GM18526 (cell line): ENCODE measurements around the gene ARPC5.
A peak's percentile ranks its signal among the peaks of the same experiment; 100 is the strongest.

ENCODE experiments used
- POLR2A ChIP-seq: IDR thresholded peaks from 3 replicates; pipeline ENCODE4 v1.6.1; 2011; ENCODE audit not compliant: insufficient read length; ENCODE audit errors: extremely low read depth

Gene ARPC5

GRCh38 chr1:183635606-183636333 lies at the start of gene ARPC5:
Gene ARPC5 (minus strand): TSS chr1:183635783. CDS start chr1:183635659, 124 bp downstream.
- peak; percentile 90 for TF ChIP-seq POLR2A

GRCh38 chr1:183685112-183685713 lies 49.6 kb upstream of the ARPC5 start:
- no peak for TF ChIP-seq POLR2A

- TF ChIP-seq POLR2A: no peak
Measured at GRCh38 chr1:183678819-183679218, 43.2 kb upstream of the ARPC5 start.

- TF ChIP-seq POLR2A: no peak
Measured at GRCh38 chr1:183676586-183677189, 41.1 kb upstream of the ARPC5 start.

- TF ChIP-seq POLR2A: no peak
Measured at GRCh38 chr1:183675883-183676585, 40.5 kb upstream of the ARPC5 start.

- TF ChIP-seq POLR2A: no peak
Measured at GRCh38 chr1:183675381-183675780, 39.8 kb upstream of the ARPC5 start.

- no peak for TF ChIP-seq POLR2A
Measured at GRCh38 chr1:183674886-183675285, 39.3 kb upstream of the ARPC5 start.

GRCh38 chr1:183674339-183674738 lies 38.8 kb upstream of the ARPC5 start:
- TF ChIP-seq POLR2A: no peak

- no peak for TF ChIP-seq POLR2A
Measured at GRCh38 chr1:183673605-183674323, 38.2 kb upstream of the ARPC5 start.

- no peak for TF ChIP-seq POLR2A
Measured at GRCh38 chr1:183670169-183670568, 34.6 kb upstream of the ARPC5 start.

- no peak for TF ChIP-seq POLR2A
Measured at GRCh38 chr1:183656355-183656754, 20.8 kb upstream of the ARPC5 start.

- no peak for TF ChIP-seq POLR2A
Measured at GRCh38 chr1:183655562-183656075, 20.0 kb upstream of the ARPC5 start.

GRCh38 chr1:183654706-183655105 lies 19.1 kb upstream of the ARPC5 start:
- TF ChIP-seq POLR2A: no peak

GRCh38 chr1:183653876-183654451 lies 18.4 kb upstream of the ARPC5 start:
- TF ChIP-seq POLR2A: no peak

- no peak for TF ChIP-seq POLR2A
Measured at GRCh38 chr1:183653462-183653794, 17.8 kb upstream of the ARPC5 start.
